ENCODE measurements around the gene S100A10. TPM values are rescaled to one million over a fixed set of nuclear protein-coding genes. Genes with fewer than 3 reads are reported as not detected.

S100A10 gene
- total RNA-seq, 1 experiment from 2014 or later, result 160 TPM

- Histone ChIP-seq H3K14ac (ENCODE audit: insufficient read depth, low read length) (no peak overlapping the region), H3K27me3 (ENCODE audit: insufficient read depth, low read length) (no peaks in the 10 kb centered on the region), H4K91ac (ENCODE audit: insufficient read length, low read depth, low read length) (no peak overlapping the region), H4K8ac (replicated peaks; ENCODE audit: insufficient read length, low read depth, low read length) (no peak overlapping the region), H3K79me2 (ENCODE audit: insufficient read depth, low read length) (no peaks in the 10 kb centered on the region), H2AK5ac (ENCODE audit: insufficient read length, low read length) (no peak overlapping the region), H3K23ac (ENCODE audit: insufficient read length, low read depth, low read length) (no peak overlapping the region), H3K9ac (ENCODE audit: extremely low read depth, insufficient read length, low read length) (no peak overlapping the region), H3K56ac (ENCODE audit: insufficient read length, low read depth, low read length) (no peak overlapping the region), H2BK120ac (ENCODE audit: low read depth, low read length, poor library complexity, severe bottlenecking) (no peak overlapping the region), H2BK5ac (ENCODE audit: insufficient read length, low read length) (no peak overlapping the region), H4K20me1 (ENCODE audit: control insufficient read depth, insufficient read depth, insufficient read length) (no peaks in the 10 kb centered on the region), H4K5ac (ENCODE audit: insufficient read length, low read depth, low read length) (no peak overlapping the region), H3K4me2 (ENCODE audit: insufficient read depth, insufficient read length, low read length) (no peak overlapping the region), H2BK12ac (ENCODE audit: insufficient read length, low read depth, low read length) (no peak overlapping the region), H2AFZ (ENCODE audit: low read length) (no peak overlapping the region), H3K27ac (ENCODE audit: insufficient read length, low read depth, low read length) (no peak overlapping the region), H2BK20ac (ENCODE audit: low read depth, low read length, poor library complexity, severe bottlenecking) (no peak overlapping the region), H3K4ac (ENCODE audit: low read depth, low read length) (no peak overlapping the region), H3K23me2 (ENCODE audit: insufficient read length, low read depth, low read length, poor library complexity, severe bottlenecking) (no peaks in the 10 kb centered on the region), H3T11ph (ENCODE audit: low read length) (no peak overlapping the region), H2BK15ac (ENCODE audit: low read depth, low read length) (no peak overlapping the region), H3K4me1 (ENCODE audit: insufficient read depth, low read length) (no peaks in the 10 kb centered on the region; the same call in 1 of the 2 replicates), H3K18ac (ENCODE audit: insufficient read length, low read depth, low read length) (no peak overlapping the region), H3K9me3 (ENCODE audit: control insufficient read depth, low read depth, low read length) (no peaks in the 10 kb centered on the region), H3K79me1 (ENCODE audit: insufficient read depth, low read depth, low read length, poor library complexity, severe bottlenecking) (no peaks in the 10 kb centered on the region)
- no peaks in the 10 kb centered on the region; the same call in 1 of the 2 replicates for H3K27me3 Mint-ChIP-seq (ENCODE audit: low read depth)
- no peaks in the 10 kb centered on the region for H3K9me3 Mint-ChIP-seq
- H3K36me3 Mint-ChIP-seq (ENCODE audit: insufficient read depth in 1 of 3, low read depth in 3 of 3), result no peaks in the 10 kb centered on the region; a peak in 1 of 7 replicates
- peaks cover 9 to 19% of the 10 kb centered on the region in 2 experiments for H3K4me1 Mint-ChIP-seq
- no peak overlapping the region for H3K27ac Mint-ChIP-seq
- no peak for TF ChIP-seq CTCF (conservative IDR thresholded peaks at IDR 0.05)
- WGBS (ENCODE audit: extremely low coverage, insufficient read length, low lambda C conversion rate), result no CpG with 5 or more reads among the region's 1 CpG
- DNase-seq, result no peak
- no peak overlapping the region for H3K4me3 Mint-ChIP-seq
These were observed 50.1 kb downstream of the S100A10 start for GRCh38 chr1:151943591-151943990.

Measured in H9 (cell line).